Esophagus mucosa (tissue), 1 donor: ENCODE data around the gene ETNK1. TPM values are rescaled to one million over a fixed set of nuclear protein-coding genes. Genes with fewer than 3 reads are reported as not detected.
"Not testable (repeated sequence)": the region's sequence is repeated elsewhere in the genome, so short reads cannot be mapped to it uniquely, and the experiment has no call there.

Experiments used
- ATAC-seq: fragments of 200-7000 bp; cut with Tn5 transposase; one replicate; pipeline ENCODE4 v1.9.1; 2020
- total RNA-seq: library from RNA; stranded (reverse); gene quantifications from one replicate; pipeline ENCODE4 v1.2.4, GENCODE V29; 2023
- donor health status: DM: yes; HTN: yes; CAD: no.

The ETNK1 gene, protein sequence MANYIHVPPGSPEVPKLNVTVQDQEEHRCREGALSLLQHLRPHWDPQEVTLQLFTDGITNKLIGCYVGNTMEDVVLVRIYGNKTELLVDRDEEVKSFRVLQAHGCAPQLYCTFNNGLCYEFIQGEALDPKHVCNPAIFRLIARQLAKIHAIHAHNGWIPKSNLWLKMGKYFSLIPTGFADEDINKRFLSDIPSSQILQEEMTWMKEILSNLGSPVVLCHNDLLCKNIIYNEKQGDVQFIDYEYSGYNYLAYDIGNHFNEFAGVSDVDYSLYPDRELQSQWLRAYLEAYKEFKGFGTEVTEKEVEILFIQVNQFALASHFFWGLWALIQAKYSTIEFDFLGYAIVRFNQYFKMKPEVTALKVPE
- total RNA-seq = 26.9 TPM

DNA sequence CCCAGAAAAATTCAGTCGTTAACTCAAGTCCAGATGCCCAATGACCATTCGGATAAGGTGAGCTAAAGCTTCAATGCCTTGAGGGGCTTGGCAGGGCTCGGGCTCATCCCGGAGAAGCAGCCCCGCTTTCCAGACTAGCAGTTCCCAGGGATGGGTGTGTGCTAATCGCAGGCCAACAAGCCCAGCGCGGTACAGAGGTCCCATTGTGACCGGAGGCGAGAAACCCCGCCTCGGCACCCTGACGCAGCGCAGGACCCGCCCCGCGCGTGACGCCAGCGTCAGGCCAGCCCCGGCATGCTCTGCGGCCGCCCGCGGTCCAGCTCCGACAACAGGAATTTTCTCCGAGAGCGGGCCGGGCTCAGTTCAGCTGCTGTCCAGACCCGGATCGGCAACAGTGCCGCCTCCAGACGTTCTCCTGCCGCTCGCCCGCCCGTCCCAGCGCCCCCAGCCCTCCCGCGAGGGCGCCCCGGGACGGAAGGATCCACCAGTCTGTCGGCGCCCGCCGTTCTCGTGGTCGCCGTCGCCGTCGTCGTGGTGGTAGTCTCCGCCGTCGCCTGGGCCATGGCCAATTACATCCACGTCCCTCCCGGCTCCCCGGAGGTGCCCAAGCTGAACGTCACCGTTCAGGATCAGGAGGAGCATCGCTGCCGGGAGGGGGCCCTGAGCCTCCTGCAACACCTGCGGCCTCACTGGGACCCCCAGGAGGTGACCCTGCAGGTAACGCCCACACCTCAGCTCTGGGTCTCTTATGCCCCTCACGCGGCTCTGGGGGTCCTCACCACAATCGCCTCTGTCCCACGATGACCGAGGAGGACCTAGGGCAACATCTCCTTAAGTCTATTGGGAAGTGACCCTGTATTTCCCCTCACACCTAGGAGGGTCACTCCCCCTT lies at the start of gene ETNK1:
TSS of gene ETNK1 (plus strand) at position 302 of the 892 bp plus-strand sequence. CDS start at position 562, 260 bp downstream.
- peak; percentile 100 for ATAC-seq

DNA sequence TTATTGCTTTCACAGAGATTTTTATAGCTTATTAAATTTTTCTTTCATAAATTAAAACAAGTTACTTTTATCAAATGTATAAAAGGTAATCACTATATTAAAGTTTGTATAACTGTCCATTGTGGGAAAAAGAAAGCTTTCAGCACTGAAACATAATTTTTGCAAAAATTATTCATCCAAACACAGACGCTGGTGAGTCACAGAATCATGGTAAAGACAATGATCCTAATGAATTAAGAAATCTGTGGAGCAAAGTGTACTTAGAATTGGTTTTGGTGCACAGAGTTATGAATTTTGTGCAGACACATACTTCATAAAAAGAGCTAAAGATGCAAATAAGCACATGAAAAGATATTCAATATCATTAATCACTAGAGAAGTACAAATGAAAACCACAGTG lies 48.9 kb upstream of the ETNK1 start:
- no peak for ATAC-seq

DNA sequence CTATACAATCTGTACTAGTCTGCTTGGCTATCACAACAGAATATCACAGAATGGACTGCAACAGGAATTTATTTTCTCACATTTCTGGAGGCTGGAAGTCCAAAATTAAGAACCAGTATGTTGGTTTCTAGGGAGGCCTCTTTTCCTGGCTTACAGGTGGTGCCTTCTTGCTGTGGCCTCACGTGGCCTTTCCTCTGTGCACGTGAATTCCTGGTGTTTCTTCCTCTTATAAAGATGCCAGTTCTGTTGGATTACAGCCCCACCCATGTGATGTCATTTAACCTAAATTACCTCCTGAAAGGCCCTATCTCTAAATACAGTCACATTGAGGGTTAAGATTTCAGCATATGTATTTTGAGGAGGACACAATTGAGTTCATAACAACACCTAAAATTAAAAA lies 48.5 kb upstream of the ETNK1 start:
- peak; percentile 45 for ATAC-seq

DNA sequence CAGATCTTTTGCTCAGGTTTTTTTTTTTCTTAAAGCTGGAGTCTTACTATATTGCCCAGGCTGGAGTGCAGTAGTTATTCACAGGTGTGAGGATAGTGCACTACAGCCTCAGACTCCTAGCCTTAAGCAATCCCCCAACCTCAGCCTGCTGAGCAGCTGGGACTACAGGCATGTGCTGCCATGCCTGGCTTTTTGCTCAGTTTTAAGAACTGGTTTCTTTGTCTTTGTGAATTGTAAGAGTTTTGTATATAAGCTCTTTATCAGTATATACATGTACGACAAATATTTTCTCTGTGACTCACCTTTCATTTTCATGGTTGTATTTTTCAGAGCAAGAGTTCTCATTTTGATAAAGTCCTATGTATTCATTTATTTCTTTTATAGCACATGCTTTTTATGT lies 47.3 kb upstream of the ETNK1 start:
- peak; percentile 92 for ATAC-seq

DNA sequence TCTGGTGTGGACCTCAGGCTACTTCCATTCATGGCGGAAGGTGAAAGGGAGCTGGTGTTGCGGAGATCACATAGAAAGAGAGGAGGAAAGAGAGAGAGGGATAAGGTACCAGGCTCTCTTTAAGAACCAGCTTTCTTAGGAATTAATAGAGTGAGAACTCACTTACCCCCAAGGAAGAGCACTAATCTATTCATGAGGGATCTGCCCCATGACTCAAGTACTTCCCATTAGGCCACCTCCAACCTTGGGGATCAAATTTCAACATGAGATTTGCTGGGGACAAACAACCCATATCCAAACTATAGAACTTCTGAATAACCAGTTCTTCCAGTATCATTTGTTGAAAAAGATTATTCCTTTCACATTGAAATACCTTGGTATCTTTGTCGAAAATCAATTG lies 46.6 kb upstream of the ETNK1 start:
- peak; percentile 77 for ATAC-seq

DNA sequence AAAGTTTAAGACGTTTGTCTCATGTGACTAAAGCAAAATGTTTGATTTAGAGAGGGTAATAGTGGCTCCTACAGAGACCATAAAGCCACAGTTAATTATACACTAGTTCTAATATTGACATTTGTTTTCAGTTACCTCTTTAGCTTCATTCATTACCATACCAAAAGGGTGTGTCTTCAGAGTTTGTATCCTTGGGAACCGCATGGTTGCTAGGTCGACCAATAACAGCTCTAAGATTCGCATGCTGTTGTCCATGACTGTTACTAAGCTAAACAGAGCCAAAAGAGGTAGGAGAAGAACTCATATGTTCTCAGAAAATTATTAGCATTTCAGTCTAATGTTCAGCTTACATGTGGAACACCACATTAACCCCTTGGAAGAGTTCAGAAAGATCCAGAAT lies 36.2 kb upstream of the ETNK1 start:
- ATAC-seq = no peak

DNA sequence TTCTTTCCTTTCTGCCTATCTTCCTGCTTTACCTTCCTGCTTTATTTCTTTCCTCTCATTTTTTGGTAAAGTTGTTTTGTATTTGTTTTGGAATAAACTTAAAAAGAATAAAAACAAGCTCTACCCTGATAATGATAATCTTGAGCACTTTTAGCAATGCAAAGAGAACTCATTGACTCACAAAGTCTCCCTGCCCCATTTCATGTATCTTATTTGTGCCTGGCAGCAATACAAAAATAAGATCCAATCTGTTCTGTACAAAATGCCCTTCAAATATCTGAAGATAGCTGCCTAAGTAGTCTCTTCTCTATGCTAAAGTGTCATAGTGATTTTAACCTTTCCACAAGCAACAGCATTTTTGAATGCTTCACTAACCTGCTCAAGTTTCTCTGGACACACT lies 31.1 kb upstream of the ETNK1 start:
- ATAC-seq = no peak

DNA sequence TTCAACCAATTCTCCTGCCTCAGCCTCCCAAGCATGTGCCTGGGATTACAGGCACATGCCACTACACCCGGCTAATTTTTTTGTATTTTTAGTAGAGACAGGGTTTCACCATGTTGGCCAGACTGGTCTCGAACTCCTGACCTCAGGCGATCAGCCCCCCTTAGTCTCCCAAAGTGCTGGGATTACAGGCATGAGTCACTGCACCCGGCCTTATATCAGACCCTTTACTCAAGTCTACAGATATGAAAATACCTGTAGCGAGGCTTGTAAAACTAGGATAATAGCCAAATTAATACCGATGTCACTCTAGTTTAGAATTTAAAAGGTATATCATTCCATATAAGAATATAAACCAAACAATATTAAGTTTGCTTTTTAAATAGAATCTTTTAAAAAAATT lies 27.4 kb upstream of the ETNK1 start:
- ATAC-seq = not testable (repeated sequence)

DNA sequence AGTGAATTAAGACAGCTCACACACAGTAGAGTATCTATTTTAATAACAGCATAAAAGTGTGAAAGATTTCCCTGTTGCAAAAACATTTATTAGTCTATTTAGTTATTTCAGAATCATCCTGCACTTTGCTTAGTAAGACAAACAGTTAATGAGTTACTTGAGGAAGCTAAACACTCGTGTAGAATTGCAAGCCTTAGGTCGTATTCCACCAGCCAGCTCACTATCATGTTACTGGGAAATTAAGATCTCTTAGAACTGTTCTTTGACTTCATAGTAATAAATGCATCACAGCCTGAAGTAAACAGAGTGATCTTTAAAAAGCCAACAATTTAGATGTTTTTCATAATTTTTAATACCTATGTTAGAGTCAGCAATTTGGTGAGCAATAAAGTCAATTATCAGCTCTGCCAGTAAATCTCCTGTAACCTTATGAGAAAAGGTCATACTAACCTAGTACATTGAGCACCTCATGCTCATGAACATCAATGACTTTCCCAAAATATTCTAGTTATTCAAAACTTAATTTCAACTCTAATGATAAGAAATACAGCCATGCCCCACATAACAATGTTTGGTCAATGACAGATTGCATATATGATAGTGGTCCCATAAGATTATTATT lies 26.7 kb upstream of the ETNK1 start:
- ATAC-seq = no peak

DNA sequence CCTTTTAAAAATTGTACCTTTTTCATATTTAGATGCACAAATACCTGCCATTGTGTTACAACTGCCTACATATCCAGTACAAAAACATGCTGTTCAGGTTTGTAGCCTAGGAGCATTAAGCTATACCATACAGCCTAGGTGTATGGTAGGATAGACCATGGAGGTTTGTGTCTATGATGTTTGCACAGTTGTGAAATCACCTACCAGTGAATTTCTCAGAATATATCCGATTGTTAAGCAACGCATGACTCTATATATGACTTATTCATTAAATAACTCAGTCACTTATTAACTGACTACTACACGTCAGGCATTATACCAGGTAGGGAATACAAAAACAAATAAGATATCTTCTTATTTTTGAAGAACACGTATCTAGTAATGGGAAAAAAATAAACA lies 26.2 kb upstream of the ETNK1 start:
- ATAC-seq = peak; percentile 44

DNA sequence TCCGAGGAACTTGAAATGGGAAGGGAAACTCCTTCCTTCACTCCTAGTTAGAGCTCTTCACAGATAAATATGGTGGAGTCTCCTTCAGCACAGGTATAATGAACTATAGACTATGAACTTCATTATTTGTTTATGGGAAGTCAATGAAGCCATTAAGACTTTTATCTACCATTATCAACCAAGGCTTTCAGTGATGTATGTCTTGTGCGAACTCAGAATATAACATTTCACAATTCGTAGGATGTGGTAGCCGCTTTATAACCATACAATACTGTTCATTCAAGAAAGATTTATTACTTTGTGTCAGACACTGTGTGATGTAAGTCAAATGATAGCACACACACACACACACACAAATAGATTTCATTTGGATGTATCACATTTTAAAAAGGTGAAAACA lies 24.8 kb upstream of the ETNK1 start:
- ATAC-seq = no peak

DNA sequence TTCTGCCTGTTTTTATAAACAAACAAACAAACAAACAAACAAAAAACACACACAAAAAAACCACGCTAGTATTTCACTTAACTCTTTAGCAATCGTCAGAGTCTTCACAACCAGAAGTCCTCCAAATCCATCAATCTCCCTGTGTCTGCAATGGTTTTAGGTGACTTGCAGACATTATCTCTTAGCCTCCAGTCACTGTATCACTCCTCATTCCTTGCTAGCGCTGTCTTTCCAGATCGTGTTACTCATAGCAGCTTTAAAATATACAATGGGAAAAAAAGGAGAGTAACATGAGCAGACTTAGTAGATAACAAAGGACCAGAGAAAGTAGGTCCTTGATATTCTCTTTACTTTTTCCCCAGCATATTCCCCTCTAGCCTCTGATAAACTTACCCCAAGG lies 15.5 kb upstream of the ETNK1 start:
- ATAC-seq = no peak

DNA sequence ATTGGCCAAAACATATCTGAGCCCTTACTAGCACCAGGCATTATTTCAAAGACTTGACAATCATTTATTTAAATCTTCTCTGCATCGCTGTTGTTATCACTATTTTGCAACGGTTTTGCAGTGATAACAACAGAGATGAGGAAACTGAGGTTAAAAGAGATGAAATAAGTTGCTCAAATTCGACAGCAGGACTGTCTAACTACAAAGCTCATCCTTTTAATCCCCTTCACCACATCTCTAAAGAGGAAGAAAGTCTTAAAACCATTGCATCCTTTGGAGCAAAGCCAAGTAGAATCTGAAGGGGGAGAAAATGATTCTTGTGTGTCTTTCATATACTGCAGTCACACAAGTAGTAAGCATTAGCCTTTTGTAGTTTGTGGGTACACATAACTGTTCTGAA lies 14.8 kb upstream of the ETNK1 start:
- no peak for ATAC-seq

DNA sequence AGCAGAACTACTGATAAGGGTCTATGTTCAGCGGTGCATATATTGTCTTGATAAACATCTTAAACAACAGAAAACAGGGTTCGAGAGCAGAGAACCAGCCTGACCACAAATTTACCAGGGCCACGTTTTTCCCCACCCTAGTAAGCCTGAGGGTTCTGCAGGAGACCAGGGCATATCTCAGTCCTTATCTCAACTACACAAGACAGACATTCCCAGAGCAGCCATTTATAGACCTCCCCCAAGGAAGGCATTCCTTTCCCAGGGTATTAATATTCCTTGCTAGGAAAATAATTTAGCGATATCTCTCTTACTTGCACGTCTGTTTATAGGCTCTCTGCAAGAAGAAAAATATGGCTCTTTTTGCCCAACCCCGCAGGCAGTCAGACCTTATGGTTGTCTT lies 12.1 kb upstream of the ETNK1 start:
- not testable (repeated sequence) for ATAC-seq

DNA sequence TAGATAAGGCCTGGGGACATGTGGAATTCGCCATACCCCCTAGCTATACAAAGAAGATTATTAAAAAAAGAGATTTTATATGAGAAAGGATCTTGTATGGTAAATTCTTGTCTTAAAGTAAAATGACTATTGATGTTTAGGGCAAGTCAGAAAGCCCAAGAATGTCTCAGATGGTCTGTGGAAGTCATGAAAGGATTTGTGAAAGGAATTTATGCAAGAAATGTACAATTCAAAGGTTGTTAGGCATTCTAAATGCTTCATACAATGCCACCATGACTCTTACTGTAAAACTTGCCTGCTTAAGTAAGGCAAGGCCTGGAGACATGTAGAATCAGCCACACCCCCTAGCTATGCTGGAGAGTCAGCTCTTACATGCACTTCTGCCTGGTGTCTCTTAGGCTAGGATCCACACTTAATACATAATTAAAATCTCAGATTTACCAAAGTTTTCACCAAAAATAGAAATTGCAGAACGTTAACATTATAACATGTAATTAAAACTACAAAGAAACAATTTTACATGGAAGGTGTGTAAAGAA lies 8.9 kb upstream of the ETNK1 start:
- peak; percentile 82 for ATAC-seq

DNA sequence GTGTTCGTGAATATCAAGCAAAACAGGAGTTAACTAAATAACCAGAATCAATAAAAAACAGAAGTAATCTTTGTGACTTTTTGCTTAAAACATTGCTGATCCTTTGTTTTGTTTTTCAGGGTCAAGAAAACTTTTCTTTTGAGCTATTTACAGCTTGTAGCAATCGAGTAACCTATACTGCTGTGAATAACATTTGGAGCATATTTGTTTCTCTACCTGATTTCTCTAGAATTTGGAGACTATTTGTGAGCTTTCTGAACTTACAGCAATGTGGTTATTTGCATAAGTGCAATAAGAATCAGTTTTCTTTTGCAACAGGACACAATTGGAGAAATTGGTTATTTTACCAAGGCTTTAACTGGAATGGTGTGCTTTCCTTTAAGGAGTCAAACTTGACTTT lies 7.3 kb upstream of the ETNK1 start:
- ATAC-seq = no peak

DNA sequence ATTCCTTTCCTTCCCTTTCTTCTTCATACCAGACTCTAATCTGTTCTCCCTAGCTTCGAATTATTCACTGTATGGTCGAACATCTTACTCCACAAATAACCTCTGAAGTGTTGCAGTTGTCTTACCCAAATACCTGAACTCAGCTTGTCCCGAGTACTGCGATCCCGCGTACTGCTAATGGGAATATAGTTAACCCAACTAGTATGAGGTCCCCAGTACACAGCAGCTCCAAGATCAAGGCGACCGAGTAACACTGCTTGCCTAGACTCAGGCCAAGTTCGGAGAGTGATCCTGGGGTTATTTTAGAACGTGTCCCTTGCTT lies 462 bp upstream of the ETNK1 start:
- peak; percentile 30 for ATAC-seq

DNA sequence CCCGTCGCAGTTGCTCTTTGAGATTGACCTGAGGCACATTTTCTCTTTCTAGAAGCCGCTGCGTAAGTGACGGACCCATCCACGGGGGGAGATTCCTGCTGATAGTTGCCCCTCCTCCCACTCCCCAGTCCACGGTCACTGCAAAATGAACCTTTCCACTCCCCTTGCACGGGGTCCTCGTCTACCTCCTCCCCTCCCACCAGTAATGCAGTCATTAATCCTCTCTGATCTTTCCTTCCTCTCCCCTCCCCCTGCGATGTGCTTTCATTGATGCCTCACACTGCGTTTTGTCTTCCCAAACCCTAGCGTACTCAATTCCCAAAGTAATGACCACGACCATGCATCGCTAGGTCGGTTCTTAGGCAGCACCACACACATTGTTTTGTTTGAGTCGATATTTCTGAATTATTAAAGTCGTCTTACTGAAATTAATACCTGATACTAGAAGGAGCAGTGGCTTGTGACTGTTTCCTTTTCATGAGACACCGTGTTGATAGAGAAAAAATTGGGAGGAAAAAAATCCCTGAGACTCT lies 857 bp downstream of the ETNK1 start:
- peak; percentile 11 for ATAC-seq

DNA sequence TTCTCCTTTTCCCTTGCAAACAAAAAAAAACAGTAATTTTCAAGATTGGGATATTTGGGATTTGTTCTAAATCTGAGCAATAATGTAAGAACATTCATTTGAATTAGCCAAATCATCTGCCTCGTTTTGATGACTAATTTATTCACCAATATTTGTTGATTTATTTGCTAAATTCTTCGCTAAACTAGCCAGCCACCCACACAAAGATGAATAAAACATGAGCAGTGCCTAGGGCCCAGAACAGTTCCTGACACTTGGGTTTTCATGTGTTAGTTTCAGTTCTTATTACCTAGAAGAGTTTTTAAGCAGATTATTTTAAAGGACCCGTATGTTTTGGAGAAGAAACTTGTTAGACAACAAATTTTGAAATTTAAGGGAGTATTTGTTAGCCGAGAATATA lies 1.4 kb downstream of the ETNK1 start:
- ATAC-seq = no peak

DNA sequence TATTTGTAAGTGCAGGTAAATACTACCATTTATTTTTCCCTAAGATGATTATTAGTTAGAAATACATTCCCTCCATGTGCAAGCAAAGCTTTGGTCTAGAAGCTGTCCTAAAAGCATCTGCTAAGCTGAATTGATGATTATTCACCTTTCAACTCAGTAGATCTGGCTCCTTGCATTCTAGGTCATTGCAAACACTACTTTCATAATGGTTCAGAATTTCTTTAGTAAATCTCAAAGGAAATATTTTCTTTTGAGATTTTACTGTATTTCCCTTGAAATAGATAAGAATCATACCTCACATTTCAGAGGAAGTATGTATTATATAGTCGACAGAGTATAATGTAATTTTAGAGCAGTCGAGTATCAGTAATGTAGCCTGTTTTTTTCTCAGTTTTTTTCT lies 2.4 kb downstream of the ETNK1 start:
- no peak for ATAC-seq

DNA sequence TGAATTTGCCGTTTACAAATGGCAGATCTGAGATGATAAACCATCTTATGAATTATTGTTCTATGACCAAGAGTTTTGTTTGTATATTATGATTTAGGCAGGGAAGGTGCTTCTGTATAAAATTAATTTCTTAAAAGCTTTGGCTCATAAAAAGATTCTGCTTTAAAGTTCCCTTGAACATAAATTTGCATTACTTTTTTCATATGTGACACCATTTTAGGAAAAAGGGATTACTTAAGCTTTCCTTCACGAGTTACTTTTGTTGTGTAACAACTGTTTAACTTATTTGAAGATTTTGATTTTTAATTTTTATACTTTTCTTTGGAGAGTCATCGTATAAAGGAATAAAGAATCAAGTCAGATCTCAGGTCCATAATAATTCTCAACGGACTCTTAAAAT lies 3.3 kb downstream of the ETNK1 start:
- no peak for ATAC-seq

DNA sequence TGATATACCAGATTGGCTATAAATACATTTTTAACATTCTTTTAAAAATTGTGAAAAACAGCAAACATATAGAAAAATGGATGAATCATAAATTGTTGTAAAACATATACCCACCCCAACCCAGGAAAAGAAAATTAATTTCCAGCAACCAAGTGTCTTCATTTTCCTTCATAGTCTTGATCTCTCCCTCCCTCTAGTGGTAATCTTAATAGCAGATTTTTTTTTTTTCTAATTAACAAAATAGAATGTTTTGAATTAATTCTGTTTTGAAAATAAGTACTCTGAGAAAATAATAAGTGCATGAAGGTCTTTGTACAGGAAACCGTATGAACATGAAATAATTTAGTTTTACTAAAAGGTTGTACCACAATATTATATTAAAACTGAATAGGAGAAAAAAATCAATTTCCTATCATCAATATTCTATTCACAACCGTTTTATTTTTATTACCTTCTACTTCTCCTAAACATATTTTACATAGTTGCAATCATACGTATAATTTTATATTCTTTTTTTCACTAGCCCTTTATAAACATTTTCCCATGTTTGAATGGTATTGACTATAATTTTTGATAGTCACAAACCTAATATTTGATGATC lies 7.0 kb downstream of the ETNK1 start:
- ATAC-seq = no peak

DNA sequence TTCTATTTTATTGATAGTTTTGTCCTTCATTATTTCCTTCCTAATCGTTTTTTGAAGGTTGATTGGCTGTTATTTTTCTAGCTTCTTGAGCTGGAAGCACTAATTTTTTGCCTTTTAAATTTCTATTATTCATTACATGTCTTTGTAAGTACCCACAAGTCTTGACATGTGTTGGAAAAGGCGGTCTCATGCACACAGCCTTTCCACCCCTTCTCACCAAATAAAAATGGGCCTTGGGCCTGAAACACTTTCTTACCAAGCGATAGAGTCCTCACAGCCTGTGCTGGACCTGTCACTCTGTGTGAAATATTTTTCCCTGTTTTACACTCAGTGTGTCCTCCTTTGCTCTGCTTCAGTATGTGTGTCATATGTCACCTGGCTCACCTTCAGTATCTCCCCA lies 9.9 kb downstream of the ETNK1 start:
- no peak for ATAC-seq
